ENCODE measurements around the gene FOXF1. TPM values are rescaled to one million over a fixed set of nuclear protein-coding genes. Genes with fewer than 3 reads are reported as not detected.
A peak's percentile ranks its signal among the peaks of the same experiment; 100 is the strongest.

The FOXF1 gene
- total and polyA plus RNA-seq, 2 donors (not counting 1 experiment from before 2014, with no cell fraction given) = 14.0 to 31.5 TPM

- no peak overlapping the region for H3K27ac ChIP-seq (ENCODE audit: insufficient read depth, low read length)
- no peaks in the 10 kb centered on the region for H3K27me3 ChIP-seq (ENCODE audit: control insufficient read depth, insufficient read depth, low read length)
- no peaks in the 10 kb centered on the region for H3K9me3 ChIP-seq (ENCODE audit: control insufficient read depth, insufficient read depth, low read depth, low read length)
- H3K36me3 ChIP-seq (ENCODE audit: control insufficient read depth, insufficient read depth, low read length) = no peaks in the 10 kb centered on the region
- H4K20me1 ChIP-seq (ENCODE audit: control insufficient read depth, extremely low read depth, insufficient read depth, low read length) = no peaks in the 10 kb centered on the region
- DNase-seq (ENCODE audit: low read depth in 2 of 2) = no peak
- no peak overlapping the region for H3K4me2 ChIP-seq (ENCODE audit: extremely low read depth, insufficient read depth, low read length)
- no peak overlapping the region for H3K4me3 ChIP-seq (replicated peaks in 1 of 4; ENCODE audit: control extremely low read depth in 1 of 4, insufficient read depth in 1 of 4, low read depth in 3 of 4, low read length in 4 of 4)
- H3K79me2 ChIP-seq (ENCODE audit: control insufficient read depth, insufficient read depth, low read length) = no peaks in the 10 kb centered on the region
- H2AFZ ChIP-seq (ENCODE audit: low read length) = no peak overlapping the region
- no peak for TF ChIP-seq EZH2 (IDR thresholded peaks at IDR 0.05; ENCODE audit: low read length, missing control alignments)
- TF ChIP-seq CTCF (conservative IDR thresholded peaks at IDR 0.05 in 1 of 2, IDR thresholded peaks at IDR 0.05 in 1 of 2; ENCODE audit: low read depth in 1 of 2, low read length in 2 of 2) = no peak
- no peak overlapping the region for H3K9ac ChIP-seq (ENCODE audit: insufficient read depth, low read length)
- peaks cover 2% of the 10 kb centered on the region for H3K4me1 ChIP-seq (ENCODE audit: control insufficient read depth, extremely low read depth, insufficient read depth, low read length)
Measured at GRCh38 chr16:86472366-86472765, 38.0 kb upstream of the FOXF1 start.

GRCh38 chr16:86476956-86477534 is 33.3 kb upstream of the FOXF1 start:
- Histone ChIP-seq H3K27ac (ENCODE audit: insufficient read depth, low read length) (peak overlapping the region; percentile 35), H3K9ac (ENCODE audit: insufficient read depth, low read length) (no peak overlapping the region), H3K27me3 (ENCODE audit: control insufficient read depth, insufficient read depth, low read length) (no peaks in the 10 kb centered on the region), H3K4me2 (ENCODE audit: extremely low read depth, insufficient read depth, low read length) (peak overlapping the region; percentile 67), H3K79me2 (ENCODE audit: control insufficient read depth, insufficient read depth, low read length) (no peaks in the 10 kb centered on the region), H4K20me1 (ENCODE audit: control insufficient read depth, extremely low read depth, insufficient read depth, low read length) (no peaks in the 10 kb centered on the region), H3K9me3 (ENCODE audit: control insufficient read depth, insufficient read depth, low read depth, low read length) (no peaks in the 10 kb centered on the region), H3K36me3 (ENCODE audit: control insufficient read depth, insufficient read depth, low read length) (no peaks in the 10 kb centered on the region), H2AFZ (ENCODE audit: low read length) (no peak overlapping the region), H3K4me3 (replicated peaks in 1 of 4; ENCODE audit: control extremely low read depth in 1 of 4, insufficient read depth in 1 of 4, low read depth in 3 of 4, low read length in 4 of 4) (no peak overlapping the region), H3K4me1 (ENCODE audit: control insufficient read depth, extremely low read depth, insufficient read depth, low read length) (peaks cover 21% of the 10 kb centered on the region)
- DNase-seq (ENCODE audit: low read depth in 2 of 2) = peak in 1 of 2 donors; percentile 63
- TF ChIP-seq EZH2 (IDR thresholded peaks at IDR 0.05; ENCODE audit: low read length, missing control alignments) = no peak

GRCh38 chr16:86477642-86478041 is 32.7 kb upstream of the FOXF1 start:
- TF ChIP-seq CTCF (conservative IDR thresholded peaks at IDR 0.05 in 1 of 2, IDR thresholded peaks at IDR 0.05 in 1 of 2; ENCODE audit: low read depth in 1 of 2, low read length in 2 of 2) = no peak
- no peak for TF ChIP-seq EZH2 (IDR thresholded peaks at IDR 0.05; ENCODE audit: low read length, missing control alignments)
- H3K4me1 ChIP-seq (ENCODE audit: control insufficient read depth, extremely low read depth, insufficient read depth, low read length) = peaks cover 21% of the 10 kb centered on the region
- peak overlapping the region; percentile 35 for H3K27ac ChIP-seq (ENCODE audit: insufficient read depth, low read length)
- no peak overlapping the region for H3K9ac ChIP-seq (ENCODE audit: insufficient read depth, low read length)
- peak; percentile 69 to 91 for DNase-seq (ENCODE audit: low read depth in 2 of 2)
- H3K4me3 ChIP-seq (replicated peaks in 1 of 4; ENCODE audit: control extremely low read depth in 1 of 4, insufficient read depth in 1 of 4, low read depth in 3 of 4, low read length in 4 of 4) = no peak overlapping the region
- H4K20me1 ChIP-seq (ENCODE audit: control insufficient read depth, extremely low read depth, insufficient read depth, low read length) = no peaks in the 10 kb centered on the region
- H3K9me3 ChIP-seq (ENCODE audit: control insufficient read depth, insufficient read depth, low read depth, low read length) = no peaks in the 10 kb centered on the region
- peak overlapping the region; percentile 67 for H3K4me2 ChIP-seq (ENCODE audit: extremely low read depth, insufficient read depth, low read length)
- H3K36me3 ChIP-seq (ENCODE audit: control insufficient read depth, insufficient read depth, low read length) = no peaks in the 10 kb centered on the region
- H3K79me2 ChIP-seq (ENCODE audit: control insufficient read depth, insufficient read depth, low read length) = no peaks in the 10 kb centered on the region
- H3K27me3 ChIP-seq (ENCODE audit: control insufficient read depth, insufficient read depth, low read length) = no peaks in the 10 kb centered on the region
- no peak overlapping the region for H2AFZ ChIP-seq (ENCODE audit: low read length)
